Measurements from ENCODE around the gene MSL3.

DNA sequence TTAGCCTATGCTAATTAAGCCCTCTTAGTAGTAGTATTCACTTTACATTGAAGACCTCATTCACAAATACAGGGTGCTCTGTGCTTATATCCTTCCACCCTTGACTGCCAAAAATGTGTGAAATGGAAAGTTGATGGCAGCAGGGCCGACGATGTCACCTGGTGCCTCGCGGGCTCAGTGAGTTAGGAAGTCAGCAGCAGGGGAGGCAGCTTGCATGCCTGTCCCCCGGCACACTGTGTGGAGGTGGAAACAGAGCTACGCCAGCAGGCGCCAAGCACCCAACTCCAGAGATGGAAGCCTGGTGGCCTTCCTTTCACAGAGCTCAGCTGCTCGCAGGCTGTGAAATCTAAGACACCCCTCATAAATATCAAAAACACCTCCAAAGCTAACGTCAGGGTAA, 8.4 kb downstream of the MSL3 start:
- TF ChIP-seq, protein P1, sequence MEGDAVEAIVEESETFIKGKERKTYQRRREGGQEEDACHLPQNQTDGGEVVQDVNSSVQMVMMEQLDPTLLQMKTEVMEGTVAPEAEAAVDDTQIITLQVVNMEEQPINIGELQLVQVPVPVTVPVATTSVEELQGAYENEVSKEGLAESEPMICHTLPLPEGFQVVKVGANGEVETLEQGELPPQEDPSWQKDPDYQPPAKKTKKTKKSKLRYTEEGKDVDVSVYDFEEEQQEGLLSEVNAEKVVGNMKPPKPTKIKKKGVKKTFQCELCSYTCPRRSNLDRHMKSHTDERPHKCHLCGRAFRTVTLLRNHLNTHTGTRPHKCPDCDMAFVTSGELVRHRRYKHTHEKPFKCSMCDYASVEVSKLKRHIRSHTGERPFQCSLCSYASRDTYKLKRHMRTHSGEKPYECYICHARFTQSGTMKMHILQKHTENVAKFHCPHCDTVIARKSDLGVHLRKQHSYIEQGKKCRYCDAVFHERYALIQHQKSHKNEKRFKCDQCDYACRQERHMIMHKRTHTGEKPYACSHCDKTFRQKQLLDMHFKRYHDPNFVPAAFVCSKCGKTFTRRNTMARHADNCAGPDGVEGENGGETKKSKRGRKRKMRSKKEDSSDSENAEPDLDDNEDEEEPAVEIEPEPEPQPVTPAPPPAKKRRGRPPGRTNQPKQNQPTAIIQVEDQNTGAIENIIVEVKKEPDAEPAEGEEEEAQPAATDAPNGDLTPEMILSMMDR (IDR thresholded peaks at IDR 0.05) = no peak
- TF ChIP-seq POLR2AphosphoS5 (IDR thresholded peaks at IDR 0.05; ENCODE audit: insufficient read depth in 1 of 2, low read depth in 1 of 2) (no peak), POLR2A (IDR thresholded peaks at IDR 0.05) (no peak)
